ENCODE measurements around the gene ASAP2.

DNA sequence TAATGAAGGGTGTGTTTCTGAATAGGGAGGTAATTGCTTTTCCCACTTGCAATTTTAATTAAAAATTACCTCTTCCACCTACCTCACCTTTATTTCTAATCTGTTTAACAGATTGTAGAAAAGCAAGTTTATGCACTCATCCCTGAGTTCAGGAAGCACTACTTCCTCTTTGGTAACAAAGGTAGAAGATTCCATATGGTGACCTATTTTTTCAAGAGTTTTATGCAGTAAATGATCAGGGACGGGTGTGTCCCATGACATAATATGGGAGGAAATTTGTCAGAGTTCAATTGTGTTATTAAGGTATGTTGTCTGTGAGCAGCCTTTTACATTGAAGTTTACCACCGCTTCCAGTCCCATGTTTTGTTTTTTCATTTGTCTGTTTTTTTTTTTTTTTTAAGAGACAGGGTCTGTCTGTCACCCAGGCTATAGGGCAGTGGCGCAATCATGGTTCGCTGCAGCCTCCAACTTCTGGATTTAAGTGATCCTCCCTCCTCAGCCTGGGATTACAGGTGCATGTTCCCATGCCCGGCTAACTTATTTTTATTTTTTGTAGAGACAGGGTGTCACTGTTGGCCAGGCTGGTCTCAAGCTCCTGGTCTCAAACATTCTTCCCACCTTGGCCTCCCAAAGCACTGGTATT, 68.2 kb downstream of the ASAP2 start:
- TF ChIP-seq, protein P1, sequence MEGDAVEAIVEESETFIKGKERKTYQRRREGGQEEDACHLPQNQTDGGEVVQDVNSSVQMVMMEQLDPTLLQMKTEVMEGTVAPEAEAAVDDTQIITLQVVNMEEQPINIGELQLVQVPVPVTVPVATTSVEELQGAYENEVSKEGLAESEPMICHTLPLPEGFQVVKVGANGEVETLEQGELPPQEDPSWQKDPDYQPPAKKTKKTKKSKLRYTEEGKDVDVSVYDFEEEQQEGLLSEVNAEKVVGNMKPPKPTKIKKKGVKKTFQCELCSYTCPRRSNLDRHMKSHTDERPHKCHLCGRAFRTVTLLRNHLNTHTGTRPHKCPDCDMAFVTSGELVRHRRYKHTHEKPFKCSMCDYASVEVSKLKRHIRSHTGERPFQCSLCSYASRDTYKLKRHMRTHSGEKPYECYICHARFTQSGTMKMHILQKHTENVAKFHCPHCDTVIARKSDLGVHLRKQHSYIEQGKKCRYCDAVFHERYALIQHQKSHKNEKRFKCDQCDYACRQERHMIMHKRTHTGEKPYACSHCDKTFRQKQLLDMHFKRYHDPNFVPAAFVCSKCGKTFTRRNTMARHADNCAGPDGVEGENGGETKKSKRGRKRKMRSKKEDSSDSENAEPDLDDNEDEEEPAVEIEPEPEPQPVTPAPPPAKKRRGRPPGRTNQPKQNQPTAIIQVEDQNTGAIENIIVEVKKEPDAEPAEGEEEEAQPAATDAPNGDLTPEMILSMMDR (IDR thresholded peaks at IDR 0.05; ENCODE audit: borderline replicate concordance, extremely low read depth, low read length, poor library complexity, severe bottlenecking): no peak
- no peak for TF ChIP-seq EZH2 (IDR thresholded peaks at IDR 0.05; ENCODE audit: borderline replicate concordance, low read depth, low read length, severe bottlenecking)
